KMS-11 (cell line): Measurements from ENCODE around the gene CDK10.

Experiments
- H2AFZ ChIP-seq: fragments of 200-600 bp; sonication (generic); 2 replicates; pipeline ENCODE4 v1.6.1; 2016; ENCODE audit warnings: antibody characterized with exemption, mixed run types, low read depth
- H3K27ac ChIP-seq: fragments of 200-600 bp; sonication (generic); 2 replicates; pipeline ENCODE4 v1.6.1; 2016; ENCODE audit warnings: mild to moderate bottlenecking, mixed run types
- H3K27me3 ChIP-seq: fragments of 200-600 bp; sonication (generic); 2 replicates; pipeline ENCODE4 v1.6.1; 2017; ENCODE audit warnings: mild to moderate bottlenecking, low read depth, mixed run types, moderate library complexity; ENCODE audit not compliant: insufficient read depth
- H3K36me3 ChIP-seq: fragments of 200-600 bp; sonication (generic); 2 replicates; pipeline ENCODE4 v1.6.1; 2017; ENCODE audit warnings: mild to moderate bottlenecking, mixed run types; ENCODE audit not compliant: insufficient read depth
- H3K4me1 ChIP-seq: fragments of 200-600 bp; sonication (generic); 2 replicates; pipeline ENCODE4 v1.6.1; 2016; ENCODE audit warnings: mild to moderate bottlenecking, low read depth, mixed run types; ENCODE audit not compliant: poor library complexity, severe bottlenecking
- H3K4me2 ChIP-seq: fragments of 200-600 bp; sonication (generic); 2 replicates; pipeline ENCODE4 v1.7.0; 2016; ENCODE audit warnings: mild to moderate bottlenecking, mixed run types
- H3K4me3 ChIP-seq: fragments of 200-600 bp; sonication (generic); IDR thresholded peaks from 2 replicates; pipeline ENCODE4 v1.6.1; 2017; ENCODE audit warnings: low read depth, low read length, mixed read lengths; ENCODE audit not compliant: insufficient read depth
- H3K79me2 ChIP-seq: fragments of 200-600 bp; sonication (generic); 2 replicates; pipeline ENCODE4 v1.6.1; 2016; ENCODE audit warnings: low read depth, mixed run types; ENCODE audit not compliant: insufficient read depth
- H3K9ac ChIP-seq: fragments of 200-600 bp; sonication (generic); 2 replicates; pipeline ENCODE4 v1.6.1; 2016; ENCODE audit warnings: mild to moderate bottlenecking, mixed run types
- H4K20me1 ChIP-seq: fragments of 200-600 bp; sonication (generic); 2 replicates; pipeline ENCODE4 v1.6.1; 2016; ENCODE audit warnings: mild to moderate bottlenecking, mixed run types; ENCODE audit not compliant: insufficient read depth
- TF ChIP-seq, protein P1 (sequence below): fragments of 200-600 bp; sonication (generic); conservative IDR thresholded peaks from 2 replicates; pipeline ENCODE4 v1.6.1; 2017; ENCODE audit warnings: low read depth, mild to moderate bottlenecking, antibody characterized with exemption, low read length, moderate library complexity, mixed read lengths

The CDK10 gene

GRCh38 chr16:89727406-89728120 lies 41.1 kb downstream of the CDK10 start:
- Histone ChIP-seq H3K79me2 (peaks cover 23% of the 10 kb centered on the region), H3K9ac (no peak overlapping the region), H3K4me3 (no peak overlapping the region), H2AFZ (no peak overlapping the region), H3K36me3 (no peaks in the 10 kb centered on the region; the same call in 1 of the 2 replicates), H4K20me1 (no peaks in the 10 kb centered on the region), H3K27me3 (no peaks in the 10 kb centered on the region), H3K27ac (no peak overlapping the region), H3K4me1 (peaks cover 14% of the 10 kb centered on the region), H3K4me2 (no peak overlapping the region)
- TF ChIP-seq, protein P1, sequence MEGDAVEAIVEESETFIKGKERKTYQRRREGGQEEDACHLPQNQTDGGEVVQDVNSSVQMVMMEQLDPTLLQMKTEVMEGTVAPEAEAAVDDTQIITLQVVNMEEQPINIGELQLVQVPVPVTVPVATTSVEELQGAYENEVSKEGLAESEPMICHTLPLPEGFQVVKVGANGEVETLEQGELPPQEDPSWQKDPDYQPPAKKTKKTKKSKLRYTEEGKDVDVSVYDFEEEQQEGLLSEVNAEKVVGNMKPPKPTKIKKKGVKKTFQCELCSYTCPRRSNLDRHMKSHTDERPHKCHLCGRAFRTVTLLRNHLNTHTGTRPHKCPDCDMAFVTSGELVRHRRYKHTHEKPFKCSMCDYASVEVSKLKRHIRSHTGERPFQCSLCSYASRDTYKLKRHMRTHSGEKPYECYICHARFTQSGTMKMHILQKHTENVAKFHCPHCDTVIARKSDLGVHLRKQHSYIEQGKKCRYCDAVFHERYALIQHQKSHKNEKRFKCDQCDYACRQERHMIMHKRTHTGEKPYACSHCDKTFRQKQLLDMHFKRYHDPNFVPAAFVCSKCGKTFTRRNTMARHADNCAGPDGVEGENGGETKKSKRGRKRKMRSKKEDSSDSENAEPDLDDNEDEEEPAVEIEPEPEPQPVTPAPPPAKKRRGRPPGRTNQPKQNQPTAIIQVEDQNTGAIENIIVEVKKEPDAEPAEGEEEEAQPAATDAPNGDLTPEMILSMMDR = no peak

DNA sequence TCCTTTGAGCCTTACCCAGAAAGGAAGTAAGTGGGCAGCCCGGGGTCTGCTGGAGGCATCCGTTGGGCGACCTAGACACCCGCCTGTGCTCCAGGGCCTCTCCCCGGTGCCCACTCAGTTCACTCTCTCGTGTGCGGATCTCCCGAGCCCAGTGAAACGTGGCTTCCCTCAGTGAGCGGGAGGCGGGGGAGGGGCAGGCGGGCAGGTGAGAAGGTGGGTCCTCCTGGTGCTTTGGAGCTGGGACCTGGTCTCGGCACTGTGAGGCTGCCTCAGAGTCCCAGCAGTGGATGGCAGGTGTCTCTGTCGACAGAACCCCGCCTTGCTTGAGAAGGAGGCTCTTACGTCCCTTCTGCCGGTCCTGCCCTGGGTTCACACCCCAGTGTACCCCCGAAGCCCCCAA lies 42.8 kb downstream of the CDK10 start:
- H3K79me2 ChIP-seq = peaks cover 6% of the 10 kb centered on the region
- no peaks in the 10 kb centered on the region for H4K20me1 ChIP-seq
- peaks cover under 1% of the 10 kb centered on the region for H3K4me1 ChIP-seq
- no peak overlapping the region for H3K4me2 ChIP-seq
- no peak overlapping the region for H3K27ac ChIP-seq
- no peaks in the 10 kb centered on the region; the same call in 1 of the 2 replicates for H3K36me3 ChIP-seq
- no peaks in the 10 kb centered on the region for H3K27me3 ChIP-seq
- TF ChIP-seq, protein P1 = no peak
- H2AFZ ChIP-seq = no peak overlapping the region
- H3K9ac ChIP-seq = no peak overlapping the region
- no peak overlapping the region for H3K4me3 ChIP-seq

DNA sequence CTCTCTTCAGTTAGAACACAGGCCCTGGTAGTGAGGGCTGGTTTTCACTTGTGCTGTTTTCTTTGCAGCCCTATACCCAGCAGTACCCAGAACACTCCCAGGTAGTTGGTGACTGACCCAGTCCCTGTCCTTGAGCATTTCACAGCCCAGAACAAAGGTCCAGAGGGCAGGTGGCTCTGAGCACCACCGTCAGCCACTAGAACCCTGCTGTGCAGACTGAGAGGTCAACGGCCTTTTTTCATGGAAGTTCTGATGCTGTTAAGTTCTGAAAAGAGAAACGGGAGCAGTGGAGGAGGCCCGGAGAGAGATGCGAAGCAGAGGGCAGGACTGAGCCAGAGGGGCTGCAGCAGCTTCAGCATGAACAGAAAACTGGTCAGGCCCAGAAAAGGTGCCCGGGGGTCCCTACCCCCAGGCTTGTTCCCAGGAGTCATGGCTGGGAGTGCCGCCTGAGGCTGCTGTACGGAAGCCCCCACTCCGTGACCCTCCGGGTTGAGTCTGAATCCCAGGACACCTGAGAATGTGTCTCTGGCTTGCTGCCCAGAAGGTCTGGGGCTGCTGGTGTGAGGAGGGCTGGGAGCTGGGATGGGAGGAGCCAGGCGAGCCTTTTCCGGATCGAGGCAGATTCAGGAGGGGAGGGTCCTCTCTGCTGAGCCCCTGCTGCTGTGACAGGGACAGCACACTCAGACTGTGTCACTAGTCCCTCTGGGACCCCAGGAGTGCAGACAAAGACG lies 43.5 kb downstream of the CDK10 start:
- H2AFZ ChIP-seq = no peak overlapping the region
- no peak overlapping the region for H3K27ac ChIP-seq
- TF ChIP-seq, protein P1 = no peak

DNA sequence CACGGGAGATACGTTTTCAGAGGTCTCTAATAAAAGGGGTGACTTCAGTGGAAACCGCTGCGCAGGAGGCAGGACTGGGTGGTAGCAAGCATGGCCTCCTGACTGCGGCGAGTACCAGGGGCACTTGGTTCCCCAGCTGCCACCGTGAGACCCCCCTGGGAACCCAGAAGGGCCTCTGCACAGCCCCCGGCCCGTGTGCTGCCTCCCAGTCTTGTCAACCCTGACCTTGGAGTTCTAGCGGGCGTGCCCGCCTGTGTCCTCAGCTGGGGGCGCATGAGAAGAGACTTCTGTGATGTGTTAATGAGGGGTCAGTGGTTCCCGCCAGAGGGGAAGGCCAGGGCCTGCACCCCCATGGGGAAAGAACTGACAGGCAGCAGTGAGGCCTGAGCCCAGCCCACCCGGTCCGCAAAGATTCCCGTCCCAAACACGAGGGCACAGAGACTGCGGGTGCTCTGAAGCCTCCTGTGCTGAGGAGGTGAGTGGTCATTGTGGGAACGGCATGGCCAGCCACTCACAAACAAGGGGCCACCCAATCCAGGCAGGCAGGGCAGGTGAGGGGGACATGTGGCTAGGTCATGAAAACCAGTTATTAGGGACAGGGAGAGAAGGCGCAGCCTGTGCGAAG lies 44.2 kb downstream of the CDK10 start:
- TF ChIP-seq, protein P1 = no peak
- no peak overlapping the region for H2AFZ ChIP-seq
- no peak overlapping the region for H3K9ac ChIP-seq
- no peak overlapping the region for H3K4me2 ChIP-seq
- no peaks in the 10 kb centered on the region for H3K27me3 ChIP-seq
- no peaks in the 10 kb centered on the region; the same call in 1 of the 2 replicates for H3K36me3 ChIP-seq
- no peaks in the 10 kb centered on the region; the same call in 1 of the 2 replicates for H3K79me2 ChIP-seq
- no peaks in the 10 kb centered on the region for H4K20me1 ChIP-seq
- H3K4me1 ChIP-seq = no peaks in the 10 kb centered on the region
- no peak overlapping the region for H3K4me3 ChIP-seq
- H3K27ac ChIP-seq = no peak overlapping the region

More for the DNA sequence above, 43.5 kb downstream of the CDK10 start:
- H4K20me1 ChIP-seq = no peaks in the 10 kb centered on the region
- H3K36me3 ChIP-seq = no peaks in the 10 kb centered on the region; the same call in 1 of the 2 replicates
- H3K4me2 ChIP-seq = no peak overlapping the region
- no peaks in the 10 kb centered on the region for H3K27me3 ChIP-seq
- H3K4me1 ChIP-seq = no peaks in the 10 kb centered on the region
- H3K79me2 ChIP-seq = no peaks in the 10 kb centered on the region; the same call in 1 of the 2 replicates
- H3K9ac ChIP-seq = no peak overlapping the region
- H3K4me3 ChIP-seq = no peak overlapping the region
